NT2/D1 (cell line): ENCODE results near the gene ZNF548.

Experiments used
- SUZ12 ChIP-seq: IDR thresholded peaks from 2 replicates; pipeline ENCODE4 v1.6.1; 2011; ENCODE audit not compliant: insufficient read length, insufficient read depth; ENCODE audit errors: extremely low read depth
- YY1 ChIP-seq: IDR thresholded peaks from 2 replicates; pipeline ENCODE4 v1.6.1; 2011; ENCODE audit not compliant: insufficient read length, insufficient read depth
- ZNF274 ChIP-seq: IDR thresholded peaks from 2 replicates; pipeline ENCODE4 v1.6.1; 2011; ENCODE audit warnings: mild to moderate bottlenecking, low read depth, low read length

DNA sequence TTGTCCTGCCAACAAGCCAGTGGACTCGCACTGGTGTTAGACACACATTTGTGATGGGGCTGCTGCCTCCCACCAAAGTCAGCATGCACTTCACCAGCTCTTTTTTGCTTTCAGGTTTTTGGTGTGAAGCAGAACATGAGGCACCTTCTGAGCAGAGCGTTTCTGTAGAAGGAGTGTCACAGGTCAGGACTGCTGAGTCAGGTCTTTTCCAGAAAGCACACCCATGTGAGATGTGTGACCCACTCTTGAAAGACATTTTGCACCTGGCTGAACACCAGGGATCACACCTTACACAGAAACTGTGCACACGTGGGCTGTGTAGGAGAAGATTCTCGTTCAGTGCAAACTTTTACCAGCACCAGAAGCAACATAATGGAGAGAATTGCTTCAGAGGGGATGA lies 33.7 kb upstream of the ZNF548 start:
- TF ChIP-seq ZNF274 (no peak), YY1 (no peak), SUZ12 (no peak)
